NCI-H526 treated with DMSO at 0.1 percent for 48 hours (cell line): ENCODE measurements around the gene IRS2.

Experiments
- DNase-seq: peaks from one replicate; lab custom pipeline; 2025; lab: John Stamatoyannopoulos, UW

The IRS2 gene

GRCh38 chr13:109807345-109807744, 21.0 kb upstream of the IRS2 start:
- DNase-seq: no peak

- no peak for DNase-seq
These were observed 18.3 kb upstream of the IRS2 start for GRCh38 chr13:109804654-109805053.

DNA sequence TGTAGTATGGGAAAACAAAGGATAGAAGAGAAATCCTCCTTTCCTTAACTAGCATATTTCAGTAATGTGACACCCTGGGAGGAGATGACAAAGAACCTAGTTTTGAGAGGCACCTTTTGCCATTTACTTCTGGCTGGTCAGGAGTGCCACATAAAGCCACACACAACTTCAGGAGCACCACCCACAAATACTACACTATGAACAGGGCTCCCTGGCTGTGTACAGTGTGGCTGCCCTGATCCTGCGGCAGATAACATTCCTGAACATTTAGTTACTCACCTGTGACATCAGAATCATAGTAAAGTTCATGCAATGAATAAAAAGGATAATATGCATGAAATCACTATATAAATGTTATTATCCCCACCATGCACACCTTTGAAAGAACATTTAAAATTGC, 17.4 kb upstream of the IRS2 start:
- DNase-seq: no peak

DNA sequence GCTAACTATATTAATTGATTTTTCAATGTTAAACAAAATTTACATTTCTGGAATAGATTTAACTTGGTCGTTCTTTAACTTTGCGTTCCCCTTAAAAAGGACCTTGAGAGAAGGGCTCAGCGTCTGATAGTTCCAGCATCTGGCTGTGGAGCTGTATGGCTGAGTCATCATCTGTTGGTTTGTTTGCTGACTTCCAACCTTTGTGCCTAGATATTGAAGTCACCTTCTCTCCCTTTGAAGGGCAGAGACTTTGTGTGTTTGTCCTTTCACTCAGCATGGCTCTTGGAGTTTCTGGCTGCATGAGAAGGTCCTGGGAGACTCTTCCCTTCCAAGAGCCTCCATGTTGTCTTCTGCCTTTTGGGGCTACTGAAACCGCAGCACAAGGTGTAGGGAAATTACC, 16.6 kb upstream of the IRS2 start:
- DNase-seq: no peak

- peak; percentile 88 for DNase-seq
These were observed 8.6 kb upstream of the IRS2 start for GRCh38 chr13:109795011-109795410.

DNA sequence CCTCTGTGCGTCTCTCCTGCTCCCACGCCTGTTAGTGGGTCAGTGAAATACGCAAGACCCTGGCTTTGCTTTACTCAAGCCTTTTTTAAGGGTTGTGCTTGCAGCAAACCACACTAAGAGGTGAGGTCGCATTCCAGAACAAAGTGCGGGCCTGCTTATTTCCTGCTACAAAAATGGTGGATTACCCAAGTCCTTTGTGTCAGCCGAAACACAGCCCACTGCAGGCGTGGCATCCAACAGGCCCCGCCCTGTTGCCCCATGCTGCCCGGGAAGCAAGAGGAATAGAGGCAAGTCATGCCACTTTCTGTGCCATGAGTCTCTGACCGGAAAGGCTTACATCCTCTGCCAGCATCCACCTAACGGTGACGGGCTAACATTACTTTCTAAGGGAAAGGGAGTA, 7.7 kb upstream of the IRS2 start:
- no peak for DNase-seq

- no peak for DNase-seq
These were observed 6.2 kb upstream of the IRS2 start for GRCh38 chr13:109792416-109793059.

DNA sequence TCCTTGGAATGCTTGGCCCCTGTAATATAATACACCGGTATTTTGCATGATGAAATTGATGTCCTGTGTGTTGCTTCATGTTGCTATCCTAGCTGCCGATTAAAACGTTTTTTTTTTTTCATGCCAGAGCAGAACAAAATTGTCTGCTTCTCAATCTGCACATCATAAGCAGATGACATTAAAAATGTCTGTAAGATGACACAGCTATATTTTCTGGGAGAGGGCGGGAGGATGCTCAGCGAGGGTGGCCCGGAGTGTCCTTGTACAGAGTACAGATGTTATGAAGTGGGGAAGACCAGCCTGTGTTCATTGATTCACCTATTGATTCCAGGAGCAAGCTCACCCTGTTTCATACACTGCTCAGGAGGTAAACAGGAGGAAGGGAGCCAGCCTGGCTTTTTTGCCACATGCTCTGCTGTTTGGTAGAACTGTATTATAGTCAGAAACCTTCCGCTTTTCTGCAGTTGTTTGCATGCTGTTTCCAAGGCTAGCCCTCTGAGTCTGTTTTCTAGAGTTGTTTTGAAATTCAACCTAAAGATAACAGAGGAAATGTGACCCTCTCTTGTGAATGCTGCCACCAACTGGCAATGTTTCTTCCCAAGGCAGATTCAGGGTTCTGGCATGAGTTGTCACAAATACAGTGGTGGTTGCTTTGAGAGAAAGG, 4.7 kb upstream of the IRS2 start:
- peak; percentile 91 for DNase-seq

- no peak for DNase-seq
These were observed 3.7 kb upstream of the IRS2 start for GRCh38 chr13:109790086-109790485.

- DNase-seq: no peak
These were observed 2.9 kb upstream of the IRS2 start for GRCh38 chr13:109789262-109789661.

GRCh38 chr13:109788372-109789111, 2.2 kb upstream of the IRS2 start:
- DNase-seq: no peak

GRCh38 chr13:109787135-109787954, 962 bp upstream of the IRS2 start:
- DNase-seq: peak; percentile 90

DNA sequence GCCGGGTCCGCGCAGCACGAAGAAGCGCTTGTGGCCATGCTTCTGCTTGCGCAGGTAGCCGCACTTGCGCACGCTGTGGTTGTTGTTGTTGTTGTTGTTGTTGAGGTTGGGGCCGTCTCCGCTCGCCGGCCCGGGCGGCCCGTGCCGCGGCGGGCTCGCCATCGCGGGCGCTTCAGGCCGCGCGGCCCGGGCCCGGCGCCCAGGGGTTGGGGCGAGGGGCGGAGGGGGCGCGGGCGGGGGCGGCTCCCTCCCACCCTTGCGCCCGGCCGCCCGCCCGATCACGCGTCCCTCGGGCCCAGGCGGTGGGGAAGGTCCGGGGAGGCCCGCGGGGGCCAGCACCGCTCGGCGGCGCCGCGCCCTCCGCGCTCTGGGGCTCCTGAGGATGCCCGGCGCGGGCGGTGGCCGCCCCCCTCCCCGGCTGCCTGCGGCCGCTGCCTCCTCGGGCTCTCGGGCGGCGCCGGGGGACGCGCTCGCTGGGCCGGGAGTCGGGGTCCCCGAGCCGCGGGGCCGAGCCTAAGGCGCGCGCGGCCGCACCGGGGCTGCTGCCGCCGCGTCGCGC, 412 bp downstream of the IRS2 start:
- DNase-seq: no peak

DNA sequence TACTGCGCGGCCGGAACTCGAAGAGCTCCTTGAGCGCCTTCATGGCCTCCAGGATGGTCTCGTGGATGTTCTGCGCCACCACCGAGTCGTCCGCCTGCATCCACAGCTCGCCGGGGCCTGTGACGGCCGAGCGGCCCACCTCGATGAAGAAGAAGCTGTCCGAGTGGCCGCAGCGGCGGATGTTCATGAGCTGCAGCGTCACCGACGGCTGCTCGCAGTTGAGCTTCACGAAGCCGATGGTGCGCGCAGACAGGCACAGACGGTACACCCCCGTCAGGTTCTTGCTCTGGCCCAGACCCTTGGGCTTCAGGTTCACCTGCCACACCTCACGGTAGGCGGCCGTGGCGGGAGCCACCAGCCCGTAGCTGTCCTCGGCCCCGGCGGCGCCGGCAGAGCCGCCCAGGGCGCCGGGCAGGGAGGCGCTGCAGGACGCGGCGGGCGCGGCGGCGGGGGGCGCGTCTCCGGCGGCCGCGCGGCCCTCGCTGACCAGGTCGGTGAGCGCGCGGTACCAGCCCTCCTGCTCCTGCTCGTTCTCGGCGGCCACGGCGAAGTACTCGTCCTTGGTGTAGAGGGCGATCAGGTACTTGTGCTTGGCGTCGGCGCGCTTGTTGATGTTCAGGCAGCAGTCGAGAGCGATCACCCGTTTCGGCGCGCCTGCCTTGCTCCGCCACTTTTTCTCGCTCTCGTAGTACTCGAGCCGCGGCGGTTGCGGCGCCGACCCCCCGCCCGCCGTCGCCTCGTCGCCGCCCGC, 1.1 kb downstream of the IRS2 start:
- peak; percentile 88 for DNase-seq

DNA sequence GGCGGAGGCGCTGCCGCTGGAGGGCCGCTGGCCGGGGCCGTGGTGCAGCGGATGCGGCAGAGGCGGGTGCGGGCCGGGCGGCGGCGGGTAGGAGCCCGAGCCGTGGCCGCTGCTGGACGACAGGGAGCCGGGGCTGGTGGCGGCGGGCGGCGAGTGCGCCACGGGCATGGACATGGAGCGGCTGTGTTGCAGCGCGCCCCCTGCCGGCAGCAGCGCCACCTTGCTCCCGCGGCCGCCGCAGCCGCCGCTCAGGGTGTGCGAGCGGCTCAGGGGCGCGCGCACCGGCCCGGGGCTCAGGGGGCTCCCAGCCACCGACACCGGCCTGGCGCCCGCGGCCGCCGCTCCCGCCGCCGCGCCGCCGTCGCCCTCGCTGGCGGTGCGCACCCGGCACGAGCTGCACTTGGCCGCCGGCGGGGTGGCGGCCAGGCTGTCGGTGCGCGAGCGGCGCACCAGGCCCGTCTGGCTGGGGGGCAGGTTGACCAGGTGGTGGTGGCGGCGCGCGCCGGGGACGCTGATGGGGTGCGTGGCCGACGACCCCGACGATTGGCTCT, 1.7 kb downstream of the IRS2 start:
- peak; percentile 91 for DNase-seq

- peak; percentile 79 for DNase-seq
These were observed 2.4 kb downstream of the IRS2 start for GRCh38 chr13:109783815-109784589.

DNA sequence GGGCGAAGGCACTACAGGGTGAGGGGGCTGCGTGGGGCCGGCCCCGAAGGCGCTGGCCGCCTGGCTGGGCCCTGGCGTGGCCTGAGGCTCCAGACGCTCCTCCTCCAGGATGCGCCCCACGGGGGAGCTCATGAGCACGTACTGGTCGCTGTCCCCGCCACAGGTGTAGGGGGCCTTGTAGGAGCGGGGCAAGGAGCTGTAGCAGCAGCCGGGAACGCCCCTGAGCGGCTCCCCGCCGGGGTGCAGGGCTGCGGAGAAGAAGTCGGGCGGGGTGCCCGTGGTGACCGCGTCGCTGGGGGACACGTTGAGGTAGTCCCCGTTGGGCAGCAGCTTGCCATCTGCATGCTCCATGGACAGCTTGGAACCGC, 3.0 kb downstream of the IRS2 start:
- no peak for DNase-seq

GRCh38 chr13:109782823-109783431, 3.5 kb downstream of the IRS2 start:
- DNase-seq: peak; percentile 52

DNA sequence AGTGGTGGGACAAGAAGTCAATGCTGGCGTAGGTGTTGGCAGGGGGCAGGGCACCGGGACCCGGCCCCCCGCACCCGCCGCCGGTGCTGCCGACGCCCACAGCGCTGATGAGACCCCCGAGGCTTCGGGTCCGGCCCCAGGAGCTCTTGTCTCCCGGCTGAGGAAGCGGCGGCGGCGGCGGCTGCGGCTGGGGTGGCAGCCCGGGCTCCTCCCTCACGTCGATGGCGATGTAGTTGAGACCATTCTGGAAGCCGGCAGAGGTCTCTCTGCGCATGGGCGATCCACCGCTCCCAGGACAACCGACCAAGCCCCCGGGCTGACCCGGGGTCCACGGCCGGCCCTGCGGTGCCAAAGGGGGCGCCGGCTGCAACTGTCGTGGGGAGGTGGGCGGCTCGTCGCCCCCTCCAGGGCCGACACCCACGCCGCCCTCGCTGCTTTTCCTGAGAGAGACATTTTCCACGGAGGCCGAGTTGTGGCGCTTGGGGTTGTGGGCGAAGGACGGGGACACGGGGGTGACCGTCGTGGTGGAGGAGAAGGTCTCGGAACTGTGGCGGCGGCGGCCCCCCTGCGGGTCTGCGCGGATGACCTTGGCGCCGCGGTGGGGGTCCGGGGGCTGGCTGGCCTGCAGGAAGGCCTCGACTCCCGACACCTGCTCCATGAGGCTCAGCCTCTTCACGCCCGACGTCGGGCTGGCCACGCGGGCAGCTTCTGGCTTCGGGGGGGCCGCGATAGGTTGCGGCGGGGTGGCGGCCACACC, 4.1 kb downstream of the IRS2 start:
- DNase-seq: peak; percentile 49
